Mesenchymal stem cell (in vitro differentiated cells and primary cell): Measurements from ENCODE around the gene AFF1.

Experiments
- DNase-seq: peaks from one replicate; pipeline ENCODE4 v3.0.0-alpha.2; 2013
- H2AFZ ChIP-seq: one replicate; pipeline ENCODE4 v1.6.1; 2013; ENCODE audit warnings: low read depth, mild to moderate bottlenecking, control low read depth, inconsistent platforms, low read length, moderate library complexity
- H2AK5ac ChIP-seq: 2 replicates; pipeline ENCODE4 v1.6.1; 2013; ENCODE audit warnings: low read length, moderate library complexity, mild to moderate bottlenecking, inconsistent platforms; ENCODE audit not compliant: severe bottlenecking
- H2BK120ac ChIP-seq: one replicate; pipeline ENCODE4 v1.6.1; 2013; ENCODE audit warnings: low read depth, mild to moderate bottlenecking, inconsistent platforms, low read length, moderate library complexity
- H2BK12ac ChIP-seq, 2 experiments: one replicate each; pipeline ENCODE4 v1.6.1; 2013; ENCODE audit warnings: inconsistent platforms in 2 of 2, low read length in 2 of 2, mild to moderate bottlenecking in 2 of 2, moderate library complexity in 2 of 2, control low read depth in 1 of 2
- H2BK15ac ChIP-seq: one replicate; pipeline ENCODE4 v1.6.1; 2013; ENCODE audit warnings: mild to moderate bottlenecking, low read depth, inconsistent platforms; ENCODE audit not compliant: poor library complexity, severe bottlenecking
- H2BK5ac ChIP-seq: 2 replicates; pipeline ENCODE4 v1.6.1; 2013; ENCODE audit warnings: low read depth, mild to moderate bottlenecking, low read length, control low read depth, inconsistent platforms; ENCODE audit not compliant: poor library complexity, severe bottlenecking
- H3K14ac ChIP-seq, 2 experiments: one replicate each; pipeline ENCODE4 v1.6.1; 2013; ENCODE audit warnings: inconsistent platforms in 2 of 2, low read length in 2 of 2, control low read depth in 1 of 2, mild to moderate bottlenecking in 1 of 2, moderate library complexity in 1 of 2
- H3K18ac ChIP-seq, 2 experiments: one replicate each; pipeline ENCODE4 v1.6.1; 2013; ENCODE audit warnings: inconsistent platforms in 2 of 2, low read length in 2 of 2, control low read depth in 1 of 2, low read depth in 1 of 2, mild to moderate bottlenecking in 1 of 2
- H3K23ac ChIP-seq, 2 experiments: one replicate each; pipeline ENCODE4 v1.6.1; 2013; ENCODE audit warnings: inconsistent platforms in 2 of 2, low read length in 2 of 2, mild to moderate bottlenecking in 2 of 2, moderate library complexity in 2 of 2, control low read depth in 1 of 2
- H3K27ac ChIP-seq: 2 replicates; pipeline ENCODE4 v1.5.1; 2013; ENCODE audit warnings: mild to moderate bottlenecking, moderate library complexity, low read length, control low read depth, inconsistent platforms; ENCODE audit not compliant: poor library complexity, severe bottlenecking
- H3K27me3 ChIP-seq, 2 experiments: 2 replicates each; pipeline versions ENCODE4 v1.6.1 to v1.7.0; 2013; ENCODE audit warnings: low read length in 2 of 2, mild to moderate bottlenecking in 2 of 2, moderate library complexity in 2 of 2, control low read depth in 1 of 2, inconsistent platforms in 1 of 2; ENCODE audit not compliant: control insufficient read depth in 1 of 2, insufficient read depth in 1 of 2
- H3K36me3 ChIP-seq, 2 experiments: 2 replicates each; pipeline versions ENCODE4 v1.6.1 to v1.7.0; 2013; ENCODE audit warnings: low read length in 2 of 2, control low read depth in 1 of 2, inconsistent platforms in 1 of 2, low read depth in 1 of 2, mild to moderate bottlenecking in 1 of 2; ENCODE audit not compliant: insufficient read depth in 2 of 2, control insufficient read depth in 1 of 2
- H3K4ac ChIP-seq, 2 experiments: one replicate each; pipeline ENCODE4 v1.6.1; 2013; ENCODE audit warnings: inconsistent platforms in 2 of 2, low read length in 2 of 2, mild to moderate bottlenecking in 2 of 2, moderate library complexity in 2 of 2, control low read depth in 1 of 2, low read depth in 1 of 2
- H3K4me1 ChIP-seq: 2 replicates; pipeline ENCODE4 v1.6.1; 2013; ENCODE audit warnings: low read depth, low read length, control low read depth; ENCODE audit not compliant: control insufficient read depth, insufficient read depth
- H3K4me2 ChIP-seq: 2 replicates; pipeline ENCODE4 v1.6.1; 2013; ENCODE audit warnings: low read length, mild to moderate bottlenecking, inconsistent platforms; ENCODE audit not compliant: poor library complexity, severe bottlenecking
- H3K4me3 ChIP-seq, 2 experiments: 2 replicates each; pipeline versions ENCODE4 v1.5.1 to v1.7.0; 2013; ENCODE audit warnings: low read length in 2 of 2, mild to moderate bottlenecking in 2 of 2, control low read depth in 1 of 2, low read depth in 1 of 2; ENCODE audit not compliant: insufficient read depth in 1 of 2
- H3K79me1 ChIP-seq: replicated peaks from 2 replicates; pipeline ENCODE4 v1.6.1; 2013; ENCODE audit warnings: mild to moderate bottlenecking, control low read depth, low read length, inconsistent platforms; ENCODE audit not compliant: poor library complexity, severe bottlenecking
- H3K9ac ChIP-seq: 2 replicates; pipeline ENCODE4 v1.7.0; 2013; ENCODE audit warnings: mild to moderate bottlenecking, low read length, moderate library complexity
- H3K9me3 ChIP-seq: 2 replicates; pipeline ENCODE4 v1.7.0; 2013; ENCODE audit warnings: mild to moderate bottlenecking, low read length; ENCODE audit not compliant: control insufficient read depth
- H4K8ac ChIP-seq: one replicate; pipeline ENCODE4 v1.6.1; 2013; ENCODE audit warnings: inconsistent platforms, mild to moderate bottlenecking, low read length, moderate library complexity
- H4K91ac ChIP-seq: one replicate; pipeline ENCODE4 v1.6.1; 2013; ENCODE audit warnings: mild to moderate bottlenecking, low read length, inconsistent platforms
- WGBS: methylation state at CpG from one replicate; pipeline ENCODE4 v1.1.7; 2013; ENCODE audit warnings: mixed read lengths; 5-methylcytosine and 5-hydroxymethylcytosine counted together

AFF1 gene

GRCh38 chr4:87051121-87051713, 116.4 kb downstream of the AFF1 start:
- peak; percentile 26 for DNase-seq
- Histone ChIP-seq H3K4me1 (peaks cover 2% of the 10 kb centered on the region), H3K36me3 (peaks cover 14 to 33% of the 10 kb centered on the region in 2 experiments), H3K27ac (no peak overlapping the region), H3K9ac (no peak overlapping the region), H3K4me3 (no peak overlapping the region), H3K14ac (no peak overlapping the region), H3K23ac (no peak overlapping the region), H2BK120ac (no peak overlapping the region), H3K9me3 (no peaks in the 10 kb centered on the region), H3K4ac (no peak overlapping the region), H2AK5ac (no peak overlapping the region), H3K79me1 (peaks cover 48% of the 10 kb centered on the region), H2BK12ac (no peak overlapping the region), H3K18ac (no peak overlapping the region), H2BK15ac (no peak overlapping the region), H2BK5ac (no peak overlapping the region), H3K4me2 (no peak overlapping the region), H4K8ac (no peak overlapping the region), H4K91ac (no peak overlapping the region), H2AFZ (no peak overlapping the region), H3K27me3 (no peaks in the 10 kb centered on the region)
- WGBS: 96% methylated on average over 8 of the region's 10 CpGs

GRCh38 chr4:87052615-87053014, 117.8 kb downstream of the AFF1 start:
- Histone ChIP-seq H3K36me3 (peaks cover 5 to 21% of the 10 kb centered on the region in 2 experiments), H3K9ac (no peak overlapping the region), H3K14ac (no peak overlapping the region), H3K9me3 (no peaks in the 10 kb centered on the region), H2AK5ac (no peak overlapping the region), H2BK120ac (no peak overlapping the region), H2AFZ (no peak overlapping the region), H3K23ac (no peak overlapping the region), H2BK15ac (no peak overlapping the region), H3K27me3 (no peaks in the 10 kb centered on the region), H2BK5ac (no peak overlapping the region), H3K27ac (no peak overlapping the region), H3K79me1 (peaks cover 38% of the 10 kb centered on the region), H3K18ac (no peak overlapping the region), H2BK12ac (no peak overlapping the region), H4K8ac (no peak overlapping the region), H4K91ac (peak overlapping the region; percentile 35), H3K4ac (no peak overlapping the region), H3K4me3 (no peak overlapping the region), H3K4me2 (no peak overlapping the region), H3K4me1 (no peaks in the 10 kb centered on the region)
- DNase-seq: no peak
- 96% methylated on average over 4 of the region's 4 CpGs for WGBS

- no peak for DNase-seq
- Histone ChIP-seq H2BK12ac (no peak overlapping the region), H4K91ac (no peak overlapping the region), H3K4ac (no peak overlapping the region), H3K27me3 (no peaks in the 10 kb centered on the region), H3K27ac (no peak overlapping the region), H2BK15ac (no peak overlapping the region), H2BK5ac (no peak overlapping the region), H3K14ac (no peak overlapping the region), H3K9me3 (no peaks in the 10 kb centered on the region), H3K4me1 (peaks cover 2% of the 10 kb centered on the region), H3K36me3 (peaks cover 5 to 17% of the 10 kb centered on the region in 2 experiments), H4K8ac (no peak overlapping the region), H2AK5ac (no peak overlapping the region), H3K23ac (no peak overlapping the region), H3K9ac (no peak overlapping the region), H3K79me1 (peaks cover 40% of the 10 kb centered on the region), H3K4me3 (no peak overlapping the region), H3K18ac (no peak overlapping the region), H2AFZ (no peak overlapping the region), H3K4me2 (no peak overlapping the region), H2BK120ac (no peak overlapping the region)
- WGBS: 90% methylated on average over 3 of the region's 3 CpGs
These were observed 118.4 kb downstream of the AFF1 start for GRCh38 chr4:87053176-87053658.

GRCh38 chr4:87053802-87054767, 119.3 kb downstream of the AFF1 start:
- H3K23ac ChIP-seq: no peak overlapping the region
- H2BK12ac ChIP-seq: no peak overlapping the region
- H3K4me2 ChIP-seq: no peak overlapping the region
- H2BK5ac ChIP-seq: no peak overlapping the region
- H3K9me3 ChIP-seq: no peaks in the 10 kb centered on the region
- H2AFZ ChIP-seq: no peak overlapping the region
- H3K4ac ChIP-seq: no peak overlapping the region
- peaks cover 5% of the 10 kb centered on the region for H3K4me1 ChIP-seq
- H3K18ac ChIP-seq: no peak overlapping the region
- H2BK120ac ChIP-seq: no peak overlapping the region
- no peak overlapping the region for H3K4me3 ChIP-seq
- H3K14ac ChIP-seq: no peak overlapping the region
- WGBS: 89% methylated on average over 9 of the region's 10 CpGs
- H3K36me3 ChIP-seq: peaks cover 8 to 10% of the 10 kb centered on the region in 2 experiments
- H3K27me3 ChIP-seq: no peaks in the 10 kb centered on the region
- no peak overlapping the region for H2BK15ac ChIP-seq
- no peak for DNase-seq
- H2AK5ac ChIP-seq: no peak overlapping the region
- H4K91ac ChIP-seq: no peak overlapping the region
- no peak overlapping the region for H3K27ac ChIP-seq
- H3K79me1 ChIP-seq: peaks cover 43% of the 10 kb centered on the region
- H3K9ac ChIP-seq: no peak overlapping the region
- H4K8ac ChIP-seq: no peak overlapping the region
